Epithelial cell of proximal tubule (primary cell): ENCODE measurements around the gene BLNK. TPM values are rescaled to one million over a fixed set of nuclear protein-coding genes. Genes with fewer than 3 reads are reported as not detected.

Experiments used
- DNase-seq: peaks from one replicate; pipeline ENCODE4 v3.0.0-alpha.2; 2011; ENCODE audit warnings: low read depth
- H3K4me3 ChIP-seq: 2 replicates; pipeline ENCODE4 v1.5.1; 2011; ENCODE audit warnings: low read depth, mild to moderate bottlenecking, low read length
- CTCF ChIP-seq: conservative IDR thresholded peaks from 2 replicates; pipeline ENCODE4 v1.5.1; 2012; ENCODE audit warnings: low read depth, mild to moderate bottlenecking, low read length
- total RNA-seq: library from RNA; depleted of rRNA; stranded (reverse); fragments of >200 nt; gene quantifications from 2 replicates; pipeline ENCODE4 v1.2.3, GENCODE V29; 2015

Gene BLNK
- total RNA-seq, 1 donor from 2014 or later, result 0.12 TPM

GRCh38 chr10:96168546-96168945 lies 102.8 kb downstream of the BLNK start:
- H3K4me3 ChIP-seq, result no peak overlapping the region
- TF ChIP-seq CTCF, result no peak
- DNase-seq, result no peak

GRCh38 chr10:96165726-96166125 lies 105.6 kb downstream of the BLNK start:
- DNase-seq, result no peak
- no peak for TF ChIP-seq CTCF
- H3K4me3 ChIP-seq, result no peak overlapping the region

GRCh38 chr10:96153070-96153469 lies 118.3 kb downstream of the BLNK start:
- TF ChIP-seq CTCF, result no peak
- no peak for DNase-seq
- H3K4me3 ChIP-seq, result no peak overlapping the region

GRCh38 chr10:96152437-96152836 lies 118.9 kb downstream of the BLNK start:
- no peak overlapping the region for H3K4me3 ChIP-seq
- DNase-seq, result no peak
- no peak for TF ChIP-seq CTCF

Other genes starting within 250 kb of the BLNK start
- gene CCNJ, start 228.0 kb downstream of the BLNK start, total RNA-seq, result 10.6 and 10.8 TPM in 2 replicates
- 9.1 and 10.6 TPM in 2 replicates for gene ZNF518A, start 141.3 kb downstream of the BLNK start, total RNA-seq
- not detected in 2 replicates for gene DNTT, start 32.9 kb upstream of the BLNK start, total RNA-seq
- gene OPALIN, start 87.4 kb upstream of the BLNK start, total RNA-seq, result not detected in 2 replicates
- gene TLL2, start 242.4 kb upstream of the BLNK start, total RNA-seq, result 3.3 and 6.7 TPM in 2 replicates